Keratinocyte (primary cell): Measurements from ENCODE around the gene FBXO42. TPM values are rescaled to one million over a fixed set of nuclear protein-coding genes. Genes with fewer than 3 reads are reported as not detected.
A peak's percentile ranks its signal among the peaks of the same experiment; 100 is the strongest.

Experiments used
- DNase-seq: peaks from one replicate; pipeline ENCODE4 v3.0.0-alpha.2; 2011; ENCODE audit warnings: low read depth, missing footprints, low spot score
- FAIRE-seq: peaks from 2 replicates; lab custom pipeline; 2011; peaks lifted over from hg19 to GRCh38; lab: Jason Lieb, UNC
- H2AFZ ChIP-seq: 2 replicates; pipeline ENCODE4 v1.6.0; 2012; ENCODE audit warnings: low read length, control low read depth, inconsistent platforms; ENCODE audit not compliant: control insufficient read depth
- H3K27ac ChIP-seq: 2 replicates; pipeline ENCODE4 v1.5.1; 2011; ENCODE audit warnings: low read length; ENCODE audit not compliant: control insufficient read depth, insufficient read depth
- H3K27me3 ChIP-seq: 3 replicates; pipeline ENCODE4 v1.6.0; 2011; ENCODE audit warnings: low read length; ENCODE audit not compliant: control insufficient read depth, insufficient read depth; ENCODE audit errors: extremely low read depth
- H3K36me3 ChIP-seq, 2 experiments: 2 replicates in 1 of 2; 3 replicates in 1 of 2; pipeline ENCODE4 v1.5.1; 2011; ENCODE audit warnings: low read length in 2 of 2, mild to moderate bottlenecking in 1 of 2; ENCODE audit not compliant: control insufficient read depth in 2 of 2, insufficient read depth in 2 of 2; ENCODE audit errors: extremely low read depth in 1 of 2
- H3K4me1 ChIP-seq: 3 replicates; pipeline ENCODE4 v1.5.1; 2011; ENCODE audit warnings: low read length; ENCODE audit not compliant: control insufficient read depth, insufficient read depth; ENCODE audit errors: extremely low read depth
- H3K4me2 ChIP-seq: 3 replicates; pipeline ENCODE4 v1.6.0; 2011; ENCODE audit warnings: low read depth, low read length; ENCODE audit not compliant: control insufficient read depth, insufficient read depth; ENCODE audit errors: extremely low read depth
- H3K4me3 ChIP-seq, 3 experiments: fragments of 200-600 bp in 1 of 3; sonication (generic) in 1 of 3; 2 replicates in 2 of 3; 3 replicates in 1 of 3; pipeline ENCODE4 v1.5.1; 2011 to 2016; ENCODE audit warnings: low read length in 3 of 3, mild to moderate bottlenecking in 3 of 3, control low read depth in 2 of 3, inconsistent platforms in 1 of 3, low read depth in 1 of 3, mixed read lengths in 1 of 3, mixed run types in 1 of 3, moderate library complexity in 1 of 3; ENCODE audit not compliant: control insufficient read depth in 2 of 3, insufficient read depth in 2 of 3; ENCODE audit errors: extremely low read depth in 1 of 3
- H3K79me2 ChIP-seq: 2 replicates; pipeline ENCODE4 v1.6.0; 2012; ENCODE audit warnings: low read length; ENCODE audit not compliant: control insufficient read depth, insufficient read depth
- H3K9ac ChIP-seq: 3 replicates; pipeline ENCODE4 v1.6.0; 2011; ENCODE audit warnings: low read length; ENCODE audit not compliant: control insufficient read depth, insufficient read depth; ENCODE audit errors: extremely low read depth
- H3K9me1 ChIP-seq: 3 replicates; pipeline ENCODE4 v1.6.0; 2011; ENCODE audit warnings: low read length; ENCODE audit not compliant: control insufficient read depth, insufficient read depth; ENCODE audit errors: extremely low read depth
- H3K9me3 ChIP-seq: 2 replicates; pipeline ENCODE4 v1.5.1; 2012; ENCODE audit warnings: low read depth, low read length; ENCODE audit not compliant: control insufficient read depth
- H4K20me1 ChIP-seq: 3 replicates; pipeline ENCODE4 v1.6.0; 2011; ENCODE audit warnings: low read length; ENCODE audit not compliant: control insufficient read depth, insufficient read depth; ENCODE audit errors: extremely low read depth
- EZH2 ChIP-seq: IDR thresholded peaks from one replicate; pipeline ENCODE4 v1.6.1; 2012; ENCODE audit warnings: inconsistent platforms, mild to moderate bottlenecking, low read length, moderate library complexity
- dilution Hi-C: fragments of 300-500 bp; cut with MboI; formaldehyde crosslinking; loops from one replicate; pipeline ENCODE4 v1.7.0; 2020; ENCODE audit warnings: low sequenced_read_pairs; ENCODE audit not compliant: extremely low pct_ligation_motif_present
- polyA minus RNA-seq, 3 experiments: library from RNA; depleted of rRNA, polyadenylated mRNA; stranded (reverse); fragments of >200 nt; gene quantifications; 1 replicate in 1 of 3; 2 replicates in 1 of 3; 3 replicates in 1 of 3; pipeline ENCODE4 v1.2.3, GENCODE V29; 2011
- polyA plus RNA-seq, 5 experiments: library from polyadenylated mRNA; depleted of rRNA in 3 of 5; stranded (reverse) in 3 of 5; stranded (forward) in 1 of 5; unstranded in 1 of 5; fragments of >200 nt; gene quantifications; 1 replicate in 1 of 5; 2 replicates in 3 of 5; 3 replicates in 1 of 5; pipeline versions ENCODE4 v1.2.1 to v1.2.3, GENCODE V29; 2011 to 2012; ENCODE audit warnings: missing spikeins in 2 of 5, low read depth in 1 of 5, low replicate concordance in 1 of 5
- TF ChIP-seq, protein P1 (sequence below), 3 experiments: IDR thresholded peaks in 1 of 3; conservative IDR thresholded peaks in 1 of 3; optimal IDR thresholded peaks in 1 of 3; 2 replicates in 2 of 3; 3 replicates in 1 of 3; pipeline versions ENCODE3 to v1.5.1; 2011; ENCODE audit warnings: low read length in 3 of 3, mild to moderate bottlenecking in 3 of 3, moderate library complexity in 2 of 3, control low read depth in 1 of 3, inconsistent platforms in 1 of 3; ENCODE audit not compliant: insufficient read depth in 2 of 3; ENCODE audit errors: extremely low read depth in 1 of 3

Gene FBXO42
- polyA plus RNA-seq, result 14.1 to 18.0 TPM (median 15.8 TPM) in 3 replicates
- 5.3 TPM for polyA plus RNA-seq (2011; ENCODE audit: low read depth)
- 12.1 and 14.3 TPM in 2 replicates for polyA plus RNA-seq (2011; cell fraction: cytosol; rRNA removed)
- 30.5 and 34.1 TPM in 2 replicates for polyA plus RNA-seq (2011; cell fraction: nucleus; rRNA removed)
- 9.9 and 17.7 TPM in 2 replicates for polyA plus RNA-seq (2012; ENCODE audit: low replicate concordance)
- 21.3 to 24.7 TPM (median 23.3 TPM) in 3 replicates for polyA minus RNA-seq
- polyA minus RNA-seq (2011; cell fraction: cytosol; rRNA and poly(A)+ RNA removed), result 12.1 TPM
- 18.6 and 33.8 TPM in 2 replicates for polyA minus RNA-seq (2011; cell fraction: nucleus; rRNA and poly(A)+ RNA removed)

DNA sequence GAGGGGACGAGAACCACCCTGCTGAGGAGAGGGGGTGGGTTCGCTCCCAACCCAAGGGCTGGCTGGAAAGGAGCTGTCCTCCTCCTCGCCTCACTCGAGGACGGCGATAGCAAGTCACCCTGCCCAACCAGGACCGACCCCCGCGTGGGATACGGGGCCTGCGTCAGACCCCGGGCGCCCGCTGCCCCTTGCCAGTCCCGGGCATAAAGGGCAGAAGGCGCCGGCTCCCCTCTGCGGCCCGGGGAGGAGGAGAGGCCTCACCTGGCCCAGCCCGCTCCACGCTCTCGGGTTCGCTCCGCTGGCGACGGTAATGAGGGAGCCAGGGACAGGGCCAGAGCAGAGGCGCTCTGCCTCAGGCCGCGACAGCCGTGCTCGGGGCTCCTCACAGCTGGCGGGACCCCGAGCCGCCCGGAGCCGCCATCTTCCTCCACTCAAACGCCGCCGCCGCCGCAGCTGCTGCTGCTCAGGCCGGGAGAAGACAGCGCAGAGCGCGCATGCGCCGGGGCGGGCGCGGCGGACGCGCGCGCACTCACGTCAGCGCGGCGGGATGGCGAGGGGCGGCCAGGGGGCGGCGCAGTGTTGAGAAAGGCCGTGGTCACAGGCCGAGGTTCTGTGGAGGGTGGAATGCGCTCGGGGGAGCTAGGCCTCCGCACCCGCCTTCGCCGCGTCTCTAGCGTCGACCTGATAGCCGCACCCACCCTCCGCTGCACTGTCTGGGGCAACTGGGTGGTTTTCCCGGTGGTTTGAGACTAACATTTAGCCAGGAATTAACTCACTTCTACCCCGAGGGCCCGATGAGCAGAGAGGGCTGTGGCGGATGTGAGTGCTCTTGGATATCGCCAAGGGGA, at the start of gene FBXO42:
Gene FBXO42 (minus strand): TSS at position 487 of the 848 bp plus-strand sequence. CDS start 37,062 bp downstream, outside the sequence.
- peak within 1 kb of the TSS; percentile 84 for H2AFZ ChIP-seq
- H3K9me1 ChIP-seq, result peaks cover 4% of the 10 kb centered on the region
- no peak for FAIRE-seq
- peak within 1 kb of the TSS; percentile 92 for H3K4me2 ChIP-seq
- peaks cover 48% of the 10 kb centered on the region for H3K79me2 ChIP-seq
- no peaks in the 10 kb centered on the region for H3K9me3 ChIP-seq
- dilution Hi-C loops, result no loop called here
- peak within 1 kb of the TSS; percentile 52 to 74 (median 67) for H3K4me3 ChIP-seq
- H4K20me1 ChIP-seq, result no peaks in the 10 kb centered on the region
- no peaks in the 10 kb centered on the region for H3K27me3 ChIP-seq
- TF ChIP-seq, protein P1, sequence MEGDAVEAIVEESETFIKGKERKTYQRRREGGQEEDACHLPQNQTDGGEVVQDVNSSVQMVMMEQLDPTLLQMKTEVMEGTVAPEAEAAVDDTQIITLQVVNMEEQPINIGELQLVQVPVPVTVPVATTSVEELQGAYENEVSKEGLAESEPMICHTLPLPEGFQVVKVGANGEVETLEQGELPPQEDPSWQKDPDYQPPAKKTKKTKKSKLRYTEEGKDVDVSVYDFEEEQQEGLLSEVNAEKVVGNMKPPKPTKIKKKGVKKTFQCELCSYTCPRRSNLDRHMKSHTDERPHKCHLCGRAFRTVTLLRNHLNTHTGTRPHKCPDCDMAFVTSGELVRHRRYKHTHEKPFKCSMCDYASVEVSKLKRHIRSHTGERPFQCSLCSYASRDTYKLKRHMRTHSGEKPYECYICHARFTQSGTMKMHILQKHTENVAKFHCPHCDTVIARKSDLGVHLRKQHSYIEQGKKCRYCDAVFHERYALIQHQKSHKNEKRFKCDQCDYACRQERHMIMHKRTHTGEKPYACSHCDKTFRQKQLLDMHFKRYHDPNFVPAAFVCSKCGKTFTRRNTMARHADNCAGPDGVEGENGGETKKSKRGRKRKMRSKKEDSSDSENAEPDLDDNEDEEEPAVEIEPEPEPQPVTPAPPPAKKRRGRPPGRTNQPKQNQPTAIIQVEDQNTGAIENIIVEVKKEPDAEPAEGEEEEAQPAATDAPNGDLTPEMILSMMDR (optimal IDR thresholded peaks at IDR 0.05 in 1 of 3, IDR thresholded peaks at IDR 0.05 in 1 of 3, conservative IDR thresholded peaks at IDR 0.05 in 1 of 3; ENCODE audit: extremely low read depth in 1 of 3, insufficient read depth in 2 of 3, low read length in 3 of 3), result peak in 2 of 3 experiments; percentile 11 to 69
- TF ChIP-seq EZH2, result no peak
- H3K9ac ChIP-seq, result peak within 1 kb of the TSS; percentile 88
- DNase-seq, result peak; percentile 66
- H3K36me3 ChIP-seq, result no peaks in the 10 kb centered on the region
- peak within 1 kb of the TSS; percentile 64 for H3K27ac ChIP-seq
- H3K4me1 ChIP-seq, result peaks cover 12% of the 10 kb centered on the region

DNA sequence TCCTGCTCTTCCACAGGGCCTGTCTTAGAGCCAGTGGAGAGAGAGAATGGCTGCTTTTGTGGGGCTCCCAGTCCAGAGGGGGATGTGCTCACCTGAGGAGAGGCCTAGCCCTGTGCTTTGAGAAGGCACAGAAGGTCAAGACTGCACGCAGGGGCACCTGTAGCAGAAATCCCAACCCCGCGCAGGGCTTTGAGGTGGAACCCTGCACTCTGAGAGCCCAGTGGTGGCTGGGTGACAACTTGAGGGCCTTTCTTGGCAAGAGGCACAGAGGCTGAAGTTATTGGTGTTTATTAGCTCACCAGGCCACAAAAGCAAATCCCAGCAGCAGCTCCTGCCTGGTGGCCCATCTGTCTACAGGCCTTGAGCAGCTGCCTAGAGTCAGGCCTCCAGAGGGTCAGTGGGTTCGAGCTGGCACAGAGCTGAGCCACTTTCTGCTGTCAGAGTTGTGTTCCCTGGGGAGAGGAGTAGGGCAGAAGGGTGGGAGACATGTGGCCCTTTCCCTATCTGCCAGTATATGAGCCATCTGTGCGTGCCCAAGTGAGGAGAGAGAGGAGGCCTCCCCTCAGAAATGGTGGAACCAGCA, 46.2 kb upstream of the FBXO42 start:
- no peak for DNase-seq
- Histone ChIP-seq H3K9me1 (no peaks in the 10 kb centered on the region), H2AFZ (no peak overlapping the region), H3K79me2 (peaks cover 11% of the 10 kb centered on the region), H3K4me3 (no peak overlapping the region), H3K9me3 (no peaks in the 10 kb centered on the region), H3K36me3 (peaks cover 26% of the 10 kb centered on the region in 2 experiments), H4K20me1 (peaks cover 8% of the 10 kb centered on the region), H3K27ac (no peak overlapping the region), H3K4me2 (no peak overlapping the region), H3K27me3 (no peaks in the 10 kb centered on the region), H3K4me1 (peaks cover 13% of the 10 kb centered on the region), H3K9ac (no peak overlapping the region)
- dilution Hi-C loops, result no loop called here
- FAIRE-seq, result no peak
- TF ChIP-seq, protein P1 (optimal IDR thresholded peaks at IDR 0.05 in 1 of 3, IDR thresholded peaks at IDR 0.05 in 1 of 3, conservative IDR thresholded peaks at IDR 0.05 in 1 of 3; ENCODE audit: extremely low read depth in 1 of 3, insufficient read depth in 2 of 3, low read length in 3 of 3), result no peak
- TF ChIP-seq EZH2, result no peak
